Activated B cell treated with CpG ODN at 0.5 μM for 24 hours (primary cell): ENCODE results near the gene ZDHHC23. TPM values are rescaled to one million over a fixed set of nuclear protein-coding genes. Genes with fewer than 3 reads are reported as not detected.
A peak's percentile ranks its signal among the peaks of the same experiment; 100 is the strongest.

Experiments used
- ATAC-seq: fragments of 200-7000 bp; cut with Tn5 transposase; one replicate; pipeline ENCODE4 v1.10.0; 2021; ENCODE audit warnings: low read depth, mild to moderate bottlenecking, moderate library complexity
- CTCF ChIA-PET: fragments of 350-600 bp; sonication (Branson Sonifier 250); formaldehyde crosslinking; loops from one replicate; lab custom pipeline; 2021; ENCODE audit warnings: antibody characterized with exemption; lab: Charles Lee
- POLR2A ChIA-PET: fragments of 350-600 bp; sonication (Branson Sonifier 250); formaldehyde crosslinking; loops from one replicate; lab custom pipeline; 2021; ENCODE audit warnings: antibody characterized with exemption; lab: Charles Lee
- DNase-seq: peaks from one replicate; pipeline ENCODE4 v3.0.0; 2022
- H3K27ac Mint-ChIP-seq: one replicate; pipeline ENCODE4 v1.8.0; 2020; ENCODE audit warnings: mixed read lengths
- H3K27me3 Mint-ChIP-seq: one replicate; pipeline ENCODE4 v1.8.0; 2021; ENCODE audit warnings: mixed read lengths
- H3K36me3 Mint-ChIP-seq: one replicate; pipeline ENCODE4 v1.8.0; 2021; ENCODE audit warnings: low read depth, mixed read lengths
- H3K4me1 Mint-ChIP-seq: one replicate; pipeline ENCODE4 v1.8.0; 2021; ENCODE audit warnings: mixed read lengths
- H3K4me3 Mint-ChIP-seq: one replicate; pipeline ENCODE4 v1.8.0; 2020; ENCODE audit warnings: mild to moderate bottlenecking, mixed read lengths
- H3K9me3 Mint-ChIP-seq: one replicate; pipeline ENCODE4 v1.8.0; 2020; ENCODE audit warnings: mixed read lengths
- CTCF ChIP-seq: fragments of 200-600 bp; IDR thresholded peaks from one replicate; pipeline ENCODE4 v1.8.0; 2022; ENCODE audit warnings: antibody characterized with exemption, mild to moderate bottlenecking
- intact Hi-C: fragments of 100-400 bp; cut with micrococcal nuclease; formaldehyde crosslinking; loops from one replicate; pipeline ENCODE4 v1.15.1; 2024
- total RNA-seq: library from RNA; stranded (reverse); gene quantifications from 2 replicates; pipeline ENCODE4 v1.2.3, GENCODE V29; 2022

The ZDHHC23 gene
- total RNA-seq, 1 donor from 2014 or later: 27.4 TPM

GRCh38 chr3:113948015-113948917 lies 453 bp downstream of the ZDHHC23 start:
- peaks cover 17% of the 10 kb centered on the region for H3K36me3 Mint-ChIP-seq
- POLR2A ChIA-PET: no interaction called here
- ATAC-seq: peak; percentile 55
- H3K27ac Mint-ChIP-seq: peak overlapping the region; percentile 64
- peak overlapping the region; percentile 77 for H3K4me3 Mint-ChIP-seq
- no peak for TF ChIP-seq CTCF
- DNase-seq: no peak
- CTCF ChIA-PET: no interaction called here
- intact Hi-C loops: loop anchor here (1.0 to 2.0 kb wide), 4 partner anchors 37 to 202 kb away; partner anchors contain the start of genes CCDC191, NAA50 and QTRT2
- no peaks in the 10 kb centered on the region for H3K27me3 Mint-ChIP-seq
- peaks cover 18% of the 10 kb centered on the region for H3K4me1 Mint-ChIP-seq
- H3K9me3 Mint-ChIP-seq: peaks cover 2% of the 10 kb centered on the region

GRCh38 chr3:113952921-113953320 lies 5.1 kb downstream of the ZDHHC23 start:
- ATAC-seq: no peak
- H3K9me3 Mint-ChIP-seq: peaks cover 2% of the 10 kb centered on the region
- no peak overlapping the region for H3K27ac Mint-ChIP-seq
- TF ChIP-seq CTCF: no peak
- intact Hi-C loops: no loop called here
- ChIA-PET POLR2A (no interaction called here), CTCF (no interaction called here)
- peaks cover 57% of the 10 kb centered on the region for H3K36me3 Mint-ChIP-seq
- H3K4me3 Mint-ChIP-seq: no peak overlapping the region
- no peaks in the 10 kb centered on the region for H3K27me3 Mint-ChIP-seq
- peaks cover 12% of the 10 kb centered on the region for H3K4me1 Mint-ChIP-seq
- no peak for DNase-seq

- ChIA-PET POLR2A (no interaction called here), CTCF (no interaction called here)
- intact Hi-C loops: no loop called here
- H3K36me3 Mint-ChIP-seq: peaks cover 64% of the 10 kb centered on the region
- H3K4me1 Mint-ChIP-seq: peaks cover 10% of the 10 kb centered on the region
- DNase-seq (no peak), ATAC-seq (no peak)
- peaks cover 2% of the 10 kb centered on the region for H3K9me3 Mint-ChIP-seq
- H3K27me3 Mint-ChIP-seq: no peaks in the 10 kb centered on the region
- no peak overlapping the region for H3K4me3 Mint-ChIP-seq
- no peak for TF ChIP-seq CTCF
- no peak overlapping the region for H3K27ac Mint-ChIP-seq
Observed at GRCh38 chr3:113953677-113954076, 5.9 kb downstream of the ZDHHC23 start.

- Mint-ChIP-seq H3K36me3 (peaks cover 69% of the 10 kb centered on the region), H3K27ac (no peak overlapping the region), H3K9me3 (peaks cover 2% of the 10 kb centered on the region), H3K4me3 (no peak overlapping the region), H3K4me1 (peaks cover 5% of the 10 kb centered on the region), H3K27me3 (no peaks in the 10 kb centered on the region)
- ATAC-seq (no peak), DNase-seq (no peak)
- CTCF ChIA-PET: no interaction called here
- TF ChIP-seq CTCF: no peak
- POLR2A ChIA-PET: interaction anchor here (0.7 kb wide), 1 partner anchor 29 kb away, joined by 4 read pairs; no protein-coding TSS in a partner anchor
- intact Hi-C loops: no loop called here
Observed at GRCh38 chr3:113954091-113954685, 6.4 kb downstream of the ZDHHC23 start.

GRCh38 chr3:113963879-113964278 lies 16.1 kb downstream of the ZDHHC23 start:
- Mint-ChIP-seq H3K4me3 (no peak overlapping the region), H3K4me1 (no peaks in the 10 kb centered on the region), H3K9me3 (no peaks in the 10 kb centered on the region), H3K36me3 (peaks cover 59% of the 10 kb centered on the region), H3K27ac (no peak overlapping the region), H3K27me3 (no peaks in the 10 kb centered on the region)
- ATAC-seq: no peak
- intact Hi-C loops: no loop called here
- POLR2A ChIA-PET: interaction anchor here (0.6 kb wide), 1 partner anchor 91 kb away, joined by 4 read pairs; no protein-coding TSS in a partner anchor
- CTCF ChIA-PET: no interaction called here
- DNase-seq: no peak
- TF ChIP-seq CTCF: no peak
